HepG2 (cell line): Measurements from ENCODE around the gene VENTX. TPM values are rescaled to one million over a fixed set of nuclear protein-coding genes. Genes with fewer than 3 reads are reported as not detected.

Experiments used
- ATAC-seq: fragments of 200-7000 bp; cut with Tn5 transposase; 3 replicates; pipeline ENCODE4 v1.9.1; 2020; ENCODE audit warnings: mild to moderate bottlenecking, moderate library complexity
- BruUV-seq: library from RNA; stranded (reverse); fragments of 400-500 nt; replicated peaks from 2 replicates; lab custom pipeline; 2021; lab: Mats Ljungman, UMichigan
- CTCF ChIA-PET: fragments of 300-600 bp; formaldehyde crosslinking; extraction: SDS; loops from one replicate; lab custom pipeline; 2021; ENCODE audit warnings: low total read pairs, inconsistent platforms, low intra/inter-chr PET ratio; lab: Yijun Ruan, JAX
- POLR2A ChIA-PET: fragments of 350-600 bp; sonication (Branson Sonifier 250); formaldehyde crosslinking; loops from one replicate; lab custom pipeline; 2020; ENCODE audit warnings: antibody characterized with exemption, inconsistent platforms; lab: Yijun Ruan, JAX
- DNase-seq: peaks from one replicate; pipeline ENCODE4 v3.0.0-alpha.2; 2015; ENCODE audit warnings: low spot score
- FAIRE-seq: peaks from 3 replicates; lab custom pipeline; 2011; peaks lifted over from hg19 to GRCh38; lab: Jason Lieb, UNC
- H2AFZ ChIP-seq: one replicate; pipeline ENCODE4 v1.6.1; 2011; ENCODE audit warnings: low read length, inconsistent platforms
- H3K27ac ChIP-seq: fragments of 300-600 bp; 3 replicates; pipeline ENCODE4 v1.8.0; 2011; ENCODE audit warnings: mixed run types, mild to moderate bottlenecking, mixed read lengths, low read length, inconsistent platforms; ENCODE audit not compliant: insufficient read depth; ENCODE audit errors: extremely low read length
- H3K27me3 ChIP-seq, 2 experiments: fragments of 200-600 bp in 1 of 2; 2 replicates in 1 of 2; 3 replicates in 1 of 2; pipeline versions ENCODE4 v1.6.0 to v1.8.0; 2011; ENCODE audit warnings: low read length in 2 of 2, mild to moderate bottlenecking in 2 of 2, moderate library complexity in 2 of 2, inconsistent platforms in 1 of 2; ENCODE audit not compliant: insufficient read depth in 2 of 2, control insufficient read depth in 1 of 2
- H3K36me3 ChIP-seq, 2 experiments: fragments of 200-600 bp in 1 of 2; replicated peaks in 1 of 2; 2 replicates in 1 of 2; 3 replicates in 1 of 2; pipeline versions ENCODE4 v1.5.1 to v1.8.0; 2011; ENCODE audit warnings: low read length in 2 of 2, inconsistent platforms in 1 of 2; ENCODE audit not compliant: insufficient read depth in 2 of 2, control insufficient read depth in 1 of 2
- H3K4me1 ChIP-seq: 2 replicates; pipeline ENCODE4 v1.5.1; 2012; ENCODE audit warnings: low read length, inconsistent platforms; ENCODE audit not compliant: insufficient read depth
- H3K4me2 ChIP-seq: 2 replicates; pipeline ENCODE4 v1.6.0; 2011; ENCODE audit warnings: low read depth, low read length, inconsistent platforms
- H3K4me3 ChIP-seq, 3 experiments: fragments of 200-600 bp in 1 of 3; sonication (generic), shearing (Covaris generic) in 1 of 3; replicated peaks in 1 of 3; 2 replicates each; pipeline ENCODE4 v1.5.1; 2011 to 2016; ENCODE audit warnings: low read length in 3 of 3, inconsistent platforms in 2 of 3, low read depth in 2 of 3, mild to moderate bottlenecking in 2 of 3, control low read depth in 1 of 3, mixed read lengths in 1 of 3; ENCODE audit not compliant: insufficient read depth in 1 of 3
- H3K79me2 ChIP-seq: one replicate; pipeline ENCODE4 v1.6.1; 2011; ENCODE audit warnings: low read length, inconsistent platforms; ENCODE audit not compliant: insufficient read depth
- H3K9ac ChIP-seq: 2 replicates; pipeline ENCODE4 v1.6.0; 2011; ENCODE audit warnings: mild to moderate bottlenecking, low read depth, low read length, inconsistent platforms; ENCODE audit not compliant: insufficient read depth
- H3K9me3 ChIP-seq: 2 replicates; pipeline ENCODE4 v1.5.1; 2012; ENCODE audit warnings: mild to moderate bottlenecking, low read length
- H4K20me1 ChIP-seq: 2 replicates; pipeline ENCODE4 v1.6.0; 2011; ENCODE audit warnings: inconsistent platforms, mild to moderate bottlenecking, low read length, moderate library complexity; ENCODE audit not compliant: insufficient read depth
- ATAD3A ChIP-seq: sonication (generic); formaldehyde crosslinking; IDR thresholded peaks from 2 replicates; pipeline ENCODE4 v1.4.0; 2020; ENCODE audit warnings: missing genetic modification reagents
- KDM5B ChIP-seq: sonication (generic); formaldehyde crosslinking; IDR thresholded peaks from 2 replicates; pipeline ENCODE4 v1.4.0; 2020; ENCODE audit warnings: missing genetic modification reagents, mild to moderate bottlenecking, borderline replicate concordance
- PLSCR1 ChIP-seq: sonication (generic); formaldehyde crosslinking; IDR thresholded peaks from 2 replicates; pipeline ENCODE4 v1.5.0; 2020; ENCODE audit warnings: missing genetic modification reagents, mild to moderate bottlenecking, borderline replicate concordance
- SP1 ChIP-seq, 2 experiments: fragments of 450-650 bp in 1 of 2; sonication (generic) in 1 of 2; formaldehyde crosslinking in 1 of 2; IDR thresholded peaks; 2 replicates each; pipeline versions ENCODE4 v1.4.0 to v1.6.1; 2016 to 2020; ENCODE audit warnings: missing genetic modification reagents in 1 of 2
- TOE1 ChIP-seq: sonication (generic); formaldehyde crosslinking; IDR thresholded peaks from 2 replicates; pipeline ENCODE4 v1.4.0; 2020; ENCODE audit warnings: mild to moderate bottlenecking, missing genetic modification reagents
- TRAFD1 ChIP-seq: sonication (generic); formaldehyde crosslinking; IDR thresholded peaks from 2 replicates; pipeline ENCODE4 v1.5.1; 2020; ENCODE audit warnings: missing genetic modification reagents, mild to moderate bottlenecking, borderline replicate concordance
- ZNF230 ChIP-seq: sonication (generic); formaldehyde crosslinking; IDR thresholded peaks from 2 replicates; pipeline ENCODE4 v1.4.0; 2020; ENCODE audit warnings: mild to moderate bottlenecking, missing genetic modification reagents
- ZNF337 ChIP-seq: sonication (generic); formaldehyde crosslinking; IDR thresholded peaks from 2 replicates; pipeline ENCODE4 v1.5.1; 2020; ENCODE audit warnings: missing genetic modification reagents, low read depth, mild to moderate bottlenecking, borderline replicate concordance
- ZNF724P ChIP-seq: sonication (generic); formaldehyde crosslinking; IDR thresholded peaks from 2 replicates; pipeline ENCODE4 v1.8.0; 2022; ENCODE audit warnings: missing genetic modification reagents, borderline replicate concordance
- ZNF747 ChIP-seq: sonication (generic); formaldehyde crosslinking; IDR thresholded peaks from 2 replicates; pipeline ENCODE4 v1.8.1; 2023; ENCODE audit warnings: missing genetic modification reagents, mild to moderate bottlenecking, borderline replicate concordance
- whole genome bisulfite sequencing: methylation state at CpG from one replicate; pipeline ENCODE4 v1.1.6; 2017; ENCODE audit warnings: low lambda C conversion rate; 5-methylcytosine and 5-hydroxymethylcytosine counted together
- in situ Hi-C: cut with HindIII; loops from 2 replicates; pipeline ENCODE4 v1.10.0; 2017; ENCODE audit warnings: low pct_unique_long_range_greater_than_20kb; ENCODE audit not compliant: extremely low pct_ligation_motif_present
- intact Hi-C: fragments of 100-400 bp; cut with micrococcal nuclease; formaldehyde crosslinking; loops from one replicate; pipeline ENCODE4 v1.10.0; 2022; ENCODE audit not compliant: unreplicated experiment
- polyA plus RNA-seq, 8 experiments: library from polyadenylated mRNA; depleted of rRNA in 3 of 8; stranded (reverse) in 7 of 8; unstranded in 1 of 8; fragments of >200 nt; fragmentation: Illumina TruSeq in 4 of 8; extraction: Trizol in 4 of 8; gene quantifications; 2 replicates each; pipeline versions ENCODE4 v1.2.1 to v1.2.3, GENCODE V29; 2011 to 2016; ENCODE audit warnings: low read depth in 4 of 8, missing spikeins in 1 of 8, mixed read lengths in 1 of 8; ENCODE audit not compliant: insufficient read depth in 1 of 8
- total RNA-seq, 5 experiments: library from RNA; depleted of rRNA; stranded (reverse); fragments of >200 nt; fragmentation: Illumina TruSeq; extraction: Trizol; gene quantifications; 2 replicates each; pipeline ENCODE4 v1.2.3, GENCODE V29; 2016; ENCODE audit warnings: low read depth in 1 of 5

Gene VENTX
- total and polyA plus RNA-seq, 2 of the 13 experiments (the other 11 are each of a cell fraction or from before 2014, with no cell fraction given): not detected

GRCh38 chr10:133219782-133220181 lies 17.9 kb upstream of the VENTX start:
- Histone ChIP-seq H3K79me2 (no peaks in the 10 kb centered on the region), H3K4me3 (no peak overlapping the region), H2AFZ (no peak overlapping the region), H3K27ac (no peak overlapping the region), H3K4me2 (no peak overlapping the region), H3K36me3 (no peaks in the 10 kb centered on the region), H3K9ac (no peak overlapping the region), H4K20me1 (peaks cover 4% of the 10 kb centered on the region; the same call in 1 of the 2 replicates), H3K9me3 (no peaks in the 10 kb centered on the region), H3K27me3 (peaks cover 11 to 57% of the 10 kb centered on the region in 2 experiments; a peak in 4 of 5 replicates), H3K4me1 (no peaks in the 10 kb centered on the region)
- in situ Hi-C loops: no loop called here
- no peak for ATAC-seq
- FAIRE-seq: no peak
- CTCF ChIA-PET: no interaction called here
- intact Hi-C loops: no loop called here
- no peak for DNase-seq
- no TSS peak for BruUV-seq
- POLR2A ChIA-PET: no interaction called here
- TF ChIP-seq ZNF337 (CRISPR knock-in tag): no peak
- TF ChIP-seq KDM5B (CRISPR knock-in tag): no peak
- TF ChIP-seq SP1 (IDR thresholded peaks at IDR 0.05): no peak
- TF ChIP-seq SP1 (CRISPR knock-in tag; IDR thresholded peaks at IDR 0.05): no peak
- TF ChIP-seq ATAD3A (CRISPR knock-in tag): no peak
- no peak for TF ChIP-seq PLSCR1
- TF ChIP-seq ZNF747: no peak
- no peak for TF ChIP-seq TOE1 (CRISPR knock-in tag)
- no peak for TF ChIP-seq TRAFD1 (CRISPR knock-in tag)
- TF ChIP-seq ZNF230 (CRISPR knock-in tag): no peak
- no peak for TF ChIP-seq ZNF724P
- WGBS: 34% methylated on average over 14 of the region's 28 CpGs
